Activated CD8-positive, alpha-beta memory T cell treated with anti-CD3 and anti-CD28 coated beads, Interleukin-2, amount 50 U/mL, for 24 hours (primary cell): Measurements from ENCODE around the gene TOMM5.

Source experiments
- DNase-seq: peaks from one replicate; pipeline ENCODE4 v3.0.0-alpha.2; 2020; ENCODE audit errors: extremely low read depth

TOMM5 gene

GRCh38 chr9:37563806-37564513, 28.4 kb downstream of the TOMM5 start:
- DNase-seq: no peak

GRCh38 chr9:37562826-37563225, 29.6 kb downstream of the TOMM5 start:
- DNase-seq: no peak

GRCh38 chr9:37561682-37562081, 30.7 kb downstream of the TOMM5 start:
- no peak for DNase-seq

- no peak for DNase-seq
Observed at GRCh38 chr9:37559855-37560592, 32.4 kb downstream of the TOMM5 start.

- DNase-seq: no peak
Observed at GRCh38 chr9:37559125-37559524, 33.3 kb downstream of the TOMM5 start.

- DNase-seq: no peak
Observed at GRCh38 chr9:37555786-37556185, 36.6 kb downstream of the TOMM5 start.

- no peak for DNase-seq
Observed at GRCh38 chr9:37554318-37554717, 38.1 kb downstream of the TOMM5 start.

- no peak for DNase-seq
Observed at GRCh38 chr9:37551888-37552287, 40.5 kb downstream of the TOMM5 start.

- DNase-seq: no peak
Observed at GRCh38 chr9:37551468-37551867, 40.9 kb downstream of the TOMM5 start.

GRCh38 chr9:37550781-37551180, 41.6 kb downstream of the TOMM5 start:
- DNase-seq: no peak

GRCh38 chr9:37549527-37549926, 42.9 kb downstream of the TOMM5 start:
- no peak for DNase-seq

GRCh38 chr9:37547328-37547878, 45.0 kb downstream of the TOMM5 start:
- DNase-seq: no peak

GRCh38 chr9:37543468-37543867, 48.9 kb downstream of the TOMM5 start:
- no peak for DNase-seq

- no peak for DNase-seq
Observed at GRCh38 chr9:37542895-37543294, 49.5 kb downstream of the TOMM5 start.

GRCh38 chr9:37542488-37542887, 49.9 kb downstream of the TOMM5 start:
- DNase-seq: no peak

- DNase-seq: no peak
Observed at GRCh38 chr9:37541465-37541864, 50.9 kb downstream of the TOMM5 start.

GRCh38 chr9:37540634-37541033, 51.8 kb downstream of the TOMM5 start:
- no peak for DNase-seq

GRCh38 chr9:37539634-37540033, 52.8 kb downstream of the TOMM5 start:
- DNase-seq: no peak
